NCI-H510A treated with DMSO at 0.1 percent for 48 hours (cell line): ENCODE results near the gene POU4F1.

Experiments
- DNase-seq: peaks from one replicate; lab custom pipeline; 2025; lab: John Stamatoyannopoulos, UW

Gene POU4F1

DNA sequence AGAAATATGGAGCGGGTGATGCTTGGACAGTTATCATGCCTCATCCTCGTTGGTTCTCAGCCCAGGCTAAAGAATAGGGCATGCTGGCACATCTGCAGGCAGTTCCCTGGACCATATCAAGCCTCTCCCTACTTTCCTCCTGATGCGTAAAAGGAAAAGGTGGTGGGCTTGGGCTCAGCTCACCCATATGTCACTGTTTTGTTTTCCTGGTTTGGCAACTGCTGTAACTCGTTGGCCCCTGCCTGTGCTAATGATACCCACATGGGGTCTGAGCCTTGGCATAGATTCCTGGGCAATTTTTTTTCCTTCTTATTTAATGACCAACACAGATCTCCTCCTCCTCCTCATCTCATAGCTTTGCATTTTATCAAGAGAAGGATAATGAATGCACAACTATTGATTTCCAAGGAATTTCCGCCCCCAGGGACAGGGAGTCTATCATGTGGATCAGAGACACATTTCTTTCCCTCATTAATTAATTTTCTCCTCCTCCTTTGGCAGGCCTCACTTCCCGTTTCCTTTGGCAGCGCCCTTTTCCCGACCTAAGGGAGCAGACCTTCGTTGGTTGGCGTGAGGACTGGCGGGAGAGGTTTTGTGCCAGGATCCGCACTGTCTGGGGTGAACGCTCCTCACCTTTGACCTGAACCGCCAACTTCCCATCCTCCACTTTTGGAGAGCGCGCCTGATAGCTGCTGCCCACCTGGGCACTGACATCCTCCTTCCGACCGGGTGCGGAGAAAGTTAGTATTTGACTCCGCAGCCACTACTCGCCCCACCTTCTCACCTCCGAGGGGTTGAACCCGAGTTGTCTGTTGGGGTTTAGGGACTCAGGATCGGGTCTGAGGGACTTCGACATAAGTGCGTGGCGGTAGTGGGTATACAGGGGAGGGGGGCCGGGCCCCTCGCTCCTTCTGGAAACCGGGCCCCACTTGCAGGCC lies 3.4 kb upstream of the POU4F1 start:
- DNase-seq = no peak

DNA sequence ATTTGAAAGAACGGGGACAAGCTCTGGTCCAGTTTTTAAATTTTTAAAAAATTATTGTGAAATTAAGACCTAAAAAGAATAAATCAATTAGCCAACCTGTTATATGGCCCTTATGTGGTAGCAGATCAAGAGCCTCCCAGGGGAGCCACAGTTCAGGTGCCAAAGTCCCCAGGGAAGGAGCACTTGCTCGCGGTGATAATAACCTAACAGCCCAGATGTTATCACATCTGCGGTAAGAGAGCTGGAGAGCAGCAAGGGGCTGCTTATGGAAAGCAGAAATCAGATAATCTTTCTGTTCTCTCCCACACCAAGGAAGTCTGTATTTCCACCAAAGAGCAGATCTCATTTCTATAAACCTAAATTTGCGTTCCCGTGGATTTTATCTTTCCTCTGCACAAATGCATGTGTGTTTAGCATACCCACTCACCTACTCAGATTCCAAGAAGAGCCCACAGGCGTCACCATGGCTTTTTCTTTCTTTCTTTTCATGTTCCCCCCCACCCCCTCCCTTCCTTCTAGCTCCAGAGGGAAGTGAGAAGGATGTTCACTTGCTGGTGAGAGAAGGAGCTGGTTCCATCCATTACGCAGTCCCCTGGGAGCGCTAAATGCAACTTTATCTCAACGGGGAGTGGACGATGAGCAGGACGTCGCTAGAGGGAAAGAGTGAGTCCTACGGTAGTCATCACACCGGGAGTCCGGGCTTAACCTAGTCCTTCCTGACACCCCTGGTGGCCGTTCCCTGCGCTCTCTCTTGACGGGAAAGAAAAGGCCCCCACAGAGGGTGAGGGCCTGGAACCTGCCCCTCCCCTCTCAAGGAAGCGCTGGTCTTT lies 1.6 kb upstream of the POU4F1 start:
- DNase-seq = no peak

DNA sequence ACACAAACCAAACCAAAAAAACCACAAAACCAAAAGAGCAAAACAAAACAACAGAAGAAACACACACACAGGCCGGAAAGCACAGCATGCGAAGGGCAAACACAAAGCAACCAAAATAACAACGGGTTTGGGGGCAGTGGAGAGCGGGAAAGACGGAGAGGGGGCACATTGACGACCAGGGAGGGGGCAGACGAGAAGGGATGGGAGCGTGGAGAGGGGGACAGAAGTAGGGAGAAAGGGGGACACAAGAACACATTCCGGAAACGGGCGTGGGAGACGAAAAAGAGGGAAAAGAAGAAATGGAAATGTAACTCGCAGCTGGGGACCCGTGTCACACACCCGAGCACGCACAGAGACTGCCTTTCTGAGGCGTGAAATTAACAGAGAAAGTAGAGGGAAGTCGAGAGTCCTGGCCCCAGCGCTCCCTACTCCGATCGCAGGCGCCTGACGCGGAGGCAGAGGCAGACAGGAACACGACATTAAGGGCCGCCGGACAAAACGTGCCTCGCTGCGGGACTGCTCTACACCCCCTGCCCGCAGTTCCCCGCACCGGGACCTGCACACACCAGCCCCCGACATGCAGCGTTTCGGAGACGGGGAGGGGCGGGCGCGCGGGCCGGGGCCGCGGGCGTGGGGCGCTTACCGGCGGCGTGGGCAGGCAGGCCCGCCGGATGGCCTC lies 652 bp downstream of the POU4F1 start:
- no peak for DNase-seq

DNA sequence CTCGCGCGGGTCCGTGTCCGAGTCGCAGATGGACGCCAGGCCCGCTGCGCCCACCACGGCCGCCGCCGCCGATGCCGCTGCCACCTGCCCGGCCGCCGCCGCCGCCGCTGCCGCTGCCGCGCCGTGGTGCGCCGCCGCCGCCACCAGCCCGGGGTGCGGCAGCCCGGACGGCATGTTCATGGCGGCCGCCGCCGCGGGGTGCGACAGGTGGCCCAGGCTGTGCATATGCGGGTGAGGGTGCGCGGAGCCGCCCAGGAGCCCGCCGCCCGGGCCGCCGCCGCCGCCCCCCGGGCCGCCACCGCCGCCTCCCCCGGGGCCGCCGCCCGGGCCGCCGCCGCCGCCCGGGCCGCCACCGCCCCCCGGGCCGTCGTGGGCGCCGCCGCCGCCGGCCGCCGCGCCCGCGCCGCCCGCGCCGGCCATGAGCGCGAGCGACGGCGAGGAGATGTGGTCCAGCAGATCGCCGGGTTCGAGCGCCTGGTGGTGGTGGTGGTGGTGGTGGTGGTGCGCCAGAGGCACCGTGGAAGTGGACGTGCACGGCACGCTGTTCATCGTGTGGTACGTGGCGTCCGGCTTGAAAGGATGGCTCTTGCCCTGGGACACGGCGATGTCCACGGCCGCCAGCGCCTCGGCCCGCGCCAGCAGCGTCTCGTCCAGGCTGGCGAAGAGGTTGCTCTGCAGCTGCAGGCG lies 1.3 kb downstream of the POU4F1 start:
- no peak for DNase-seq

DNA sequence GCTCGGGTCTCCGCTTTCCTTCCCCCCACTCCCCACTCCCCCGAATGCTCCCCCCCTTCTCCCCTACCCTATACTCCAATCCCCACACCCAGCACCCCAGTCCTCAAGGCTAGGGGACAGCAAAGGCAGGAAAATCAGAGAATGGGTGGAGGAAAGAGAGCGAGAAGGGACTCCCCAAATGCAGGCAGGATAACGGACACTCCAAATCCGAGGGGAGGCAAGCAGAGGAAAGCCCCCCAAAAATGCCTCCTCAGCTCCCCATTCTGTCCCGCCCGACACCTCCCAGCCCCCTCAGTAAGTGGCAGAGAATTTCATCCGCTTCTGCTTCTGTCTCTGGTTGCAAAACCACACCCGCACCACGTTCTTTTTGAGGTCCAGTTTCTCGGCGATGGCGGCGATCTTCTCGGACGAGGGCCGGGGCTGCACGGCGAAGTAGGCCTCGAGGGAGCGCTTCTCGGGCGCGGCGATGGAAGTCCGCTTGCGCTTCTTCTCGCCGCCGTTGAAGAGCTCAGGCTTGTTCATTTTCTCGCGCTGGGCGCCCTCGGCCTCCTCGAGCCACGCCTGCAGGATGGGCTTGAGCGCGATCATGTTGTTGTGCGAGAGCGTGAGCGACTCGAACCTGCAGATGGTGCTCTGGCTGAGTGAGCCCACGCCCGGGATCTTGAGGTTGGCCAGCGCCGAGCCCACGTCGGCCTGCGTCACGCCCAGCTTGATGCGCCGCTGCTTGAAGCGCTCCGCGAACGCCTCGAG lies 2.1 kb downstream of the POU4F1 start:
- DNase-seq = no peak

DNA sequence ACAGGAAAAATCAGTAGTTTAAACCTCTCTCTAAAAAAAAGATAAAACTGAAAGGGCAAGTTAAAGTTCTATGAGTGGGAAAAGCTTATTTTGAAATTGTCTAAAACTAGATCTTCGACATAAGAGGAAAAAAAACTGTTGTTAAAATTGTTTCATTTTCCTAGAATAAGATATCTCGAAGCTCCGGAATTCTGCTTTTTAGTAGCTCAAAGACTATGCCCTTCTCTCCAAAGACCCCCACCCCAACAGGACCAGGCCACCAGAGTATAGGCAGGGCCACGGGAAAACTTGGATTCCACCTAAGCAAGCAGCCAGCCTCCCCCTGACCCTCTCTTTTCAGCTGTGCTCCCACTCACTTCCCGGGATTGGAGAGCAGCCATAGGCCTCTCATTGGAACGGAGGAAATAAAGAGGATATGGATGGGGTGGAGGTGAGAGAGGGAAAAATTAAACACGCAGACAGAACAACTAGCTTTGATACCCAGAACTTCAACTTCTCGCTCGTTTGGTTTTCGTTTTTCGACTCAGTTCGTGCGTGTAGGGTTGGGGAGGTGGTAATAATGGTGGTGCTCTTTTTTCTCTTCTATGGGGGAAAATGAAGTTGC lies 3.0 kb downstream of the POU4F1 start:
- DNase-seq = no peak

DNA sequence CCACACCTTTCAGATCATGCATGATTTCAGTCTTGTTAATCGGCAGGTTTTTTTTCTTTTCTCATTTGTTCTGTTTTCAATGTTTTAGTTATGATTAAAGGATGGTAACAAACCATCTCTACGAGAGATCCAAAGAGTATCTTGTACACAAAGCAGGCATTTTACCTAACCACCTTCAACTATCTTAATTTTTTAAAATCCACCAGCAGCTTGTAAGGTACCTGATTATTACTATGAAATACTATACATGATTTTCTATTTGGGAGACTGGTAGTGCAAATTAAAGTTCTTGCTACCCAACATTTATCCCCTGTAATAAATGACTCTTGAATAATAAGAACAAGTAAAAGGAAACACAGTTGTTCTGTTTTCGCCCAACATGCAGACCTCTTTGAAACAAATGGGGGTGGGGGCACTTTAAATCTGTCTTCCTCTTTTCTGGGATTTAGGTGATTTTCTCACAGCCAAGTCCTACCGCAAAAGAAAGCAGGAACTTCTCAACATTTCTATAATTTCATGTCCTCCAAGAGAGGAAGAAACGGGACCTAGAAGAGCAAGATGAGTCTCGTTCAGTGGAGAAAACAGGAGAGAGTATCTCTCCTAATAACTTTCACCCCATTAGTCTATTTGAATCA lies 3.6 kb downstream of the POU4F1 start:
- DNase-seq = no peak

DNA sequence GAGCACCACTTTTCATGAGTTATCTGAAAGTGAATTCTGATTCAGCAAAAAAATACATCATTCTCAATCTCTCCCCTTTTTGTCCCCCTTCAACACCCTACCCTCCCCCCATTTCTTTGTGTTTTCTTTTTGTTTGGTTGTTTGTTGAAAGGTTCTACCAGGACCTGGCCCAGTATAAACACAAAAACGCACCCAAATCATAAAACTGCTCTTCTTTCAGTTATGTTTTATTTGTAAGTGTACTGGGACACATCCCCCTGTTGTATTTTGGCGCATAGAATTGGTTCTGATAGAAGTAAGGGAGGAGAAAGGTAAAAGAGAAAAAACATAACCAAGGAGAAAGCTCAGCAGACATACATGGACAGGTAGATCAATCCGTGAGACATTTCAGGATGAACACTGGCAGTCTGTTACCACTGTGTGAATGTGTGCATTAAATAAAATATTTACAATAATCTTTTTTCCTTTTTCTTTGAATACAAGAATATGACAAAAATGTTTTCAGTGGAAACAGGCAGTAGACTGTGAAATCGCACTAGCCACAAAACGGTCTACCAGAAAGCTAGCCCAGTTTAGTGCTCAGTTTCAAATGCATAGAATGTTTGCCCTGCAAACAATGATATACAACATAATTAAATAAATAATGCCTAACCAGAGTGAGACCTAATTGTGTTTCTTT lies 4.2 kb downstream of the POU4F1 start:
- no peak for DNase-seq

DNA sequence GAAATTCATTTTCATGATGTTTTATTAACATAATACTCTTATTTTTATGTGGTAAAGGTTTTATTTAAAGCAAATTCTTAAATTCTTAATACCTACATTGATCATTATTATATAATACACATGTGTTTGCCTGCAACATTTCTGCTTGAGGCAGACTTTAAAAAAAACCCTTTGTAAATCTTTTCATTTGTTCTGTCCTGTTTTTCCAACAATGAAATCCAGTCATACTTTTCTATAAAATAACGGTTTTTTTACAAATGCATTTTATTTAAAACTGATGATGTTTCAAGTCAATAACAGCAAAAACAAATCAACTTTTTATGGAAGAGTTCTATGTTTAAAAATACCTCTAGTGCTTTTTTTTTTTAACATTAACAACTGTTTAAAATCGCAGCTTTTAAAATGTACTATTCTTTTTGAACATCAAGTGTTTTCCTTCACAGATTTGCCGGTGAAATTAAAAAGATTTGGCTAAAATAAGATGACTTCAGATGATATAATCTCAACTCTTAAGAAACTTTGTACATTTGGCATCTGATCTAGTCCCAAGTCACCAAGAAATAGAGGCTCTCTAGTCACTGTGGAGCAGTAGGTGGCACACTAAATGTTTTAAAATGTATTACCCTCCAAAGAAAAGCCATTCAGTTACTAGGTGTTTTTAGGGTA lies 5.1 kb downstream of the POU4F1 start:
- DNase-seq = no peak

DNA sequence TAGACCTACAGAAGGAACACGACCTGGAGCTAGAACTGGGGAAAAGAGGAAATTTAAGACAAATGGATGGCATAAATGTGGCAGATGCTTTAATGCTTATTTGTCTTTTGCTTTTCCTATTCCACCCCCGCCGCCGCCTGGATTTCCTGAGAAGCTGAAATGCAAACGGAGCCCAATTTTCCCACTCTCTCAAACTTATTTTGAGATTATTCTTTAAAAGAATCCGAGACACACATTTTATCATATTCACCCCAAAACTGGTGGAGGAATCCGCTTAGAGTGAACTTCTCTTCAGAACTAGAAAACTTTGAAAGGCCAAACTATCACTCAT lies 5.8 kb downstream of the POU4F1 start:
- no peak for DNase-seq

DNA sequence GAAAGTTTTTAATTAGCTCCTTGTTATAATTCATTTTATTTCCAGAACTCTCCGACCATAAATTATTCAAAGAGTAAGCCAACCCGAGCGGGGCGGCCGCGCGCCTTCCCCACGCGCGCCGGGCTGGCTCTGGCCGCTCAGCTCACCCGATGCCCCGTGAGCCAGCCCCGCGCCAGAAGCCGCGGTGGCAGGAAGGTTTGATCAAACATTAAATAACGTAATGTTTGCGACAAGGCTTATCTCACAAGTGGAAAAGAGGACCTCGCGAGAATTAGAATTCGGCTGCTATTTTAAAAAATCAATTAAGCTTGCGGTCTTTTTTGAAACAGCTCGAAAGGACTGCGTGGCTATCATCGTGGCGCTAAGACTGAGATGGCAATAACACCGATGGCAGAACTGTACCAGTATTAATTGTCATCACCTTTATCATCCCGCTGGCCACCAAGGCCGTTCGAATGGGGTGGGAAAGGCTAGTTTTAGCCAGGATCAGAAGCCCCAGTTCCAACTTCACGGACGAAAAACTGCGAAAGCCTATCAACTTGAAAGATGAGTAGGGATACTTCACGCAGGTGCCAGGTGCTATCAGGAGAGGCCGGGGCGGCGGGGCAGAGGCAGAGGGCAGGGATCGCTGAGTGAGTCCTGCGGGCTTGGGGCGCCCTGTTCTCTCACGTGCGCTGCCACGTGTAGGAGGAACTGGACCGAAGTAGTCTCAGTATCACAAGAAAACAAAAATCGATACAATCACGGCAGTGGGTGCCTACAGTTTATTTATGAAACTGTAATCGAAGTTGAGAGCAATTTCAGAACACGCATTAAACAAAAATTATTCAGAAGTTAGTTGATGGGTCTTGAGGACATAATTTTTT lies 6.4 kb downstream of the POU4F1 start:
- no peak for DNase-seq

DNA sequence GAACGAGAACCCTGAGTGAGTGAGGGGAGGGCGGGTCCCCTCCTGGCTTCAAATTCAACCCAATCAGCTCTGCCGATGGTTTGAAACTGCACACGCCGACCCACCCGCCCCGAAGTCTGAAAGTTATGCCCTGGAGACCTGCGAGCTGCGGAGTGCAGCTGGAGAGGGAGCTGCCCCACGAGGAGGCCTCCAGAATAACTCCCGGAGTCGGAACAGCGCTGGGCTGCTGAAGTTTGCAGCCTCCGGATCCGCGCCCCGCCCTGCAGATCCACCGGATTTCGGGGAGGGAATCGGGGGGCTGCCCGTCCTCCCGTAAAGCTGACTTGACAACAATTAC lies 7.0 kb downstream of the POU4F1 start:
- DNase-seq = no peak

DNA sequence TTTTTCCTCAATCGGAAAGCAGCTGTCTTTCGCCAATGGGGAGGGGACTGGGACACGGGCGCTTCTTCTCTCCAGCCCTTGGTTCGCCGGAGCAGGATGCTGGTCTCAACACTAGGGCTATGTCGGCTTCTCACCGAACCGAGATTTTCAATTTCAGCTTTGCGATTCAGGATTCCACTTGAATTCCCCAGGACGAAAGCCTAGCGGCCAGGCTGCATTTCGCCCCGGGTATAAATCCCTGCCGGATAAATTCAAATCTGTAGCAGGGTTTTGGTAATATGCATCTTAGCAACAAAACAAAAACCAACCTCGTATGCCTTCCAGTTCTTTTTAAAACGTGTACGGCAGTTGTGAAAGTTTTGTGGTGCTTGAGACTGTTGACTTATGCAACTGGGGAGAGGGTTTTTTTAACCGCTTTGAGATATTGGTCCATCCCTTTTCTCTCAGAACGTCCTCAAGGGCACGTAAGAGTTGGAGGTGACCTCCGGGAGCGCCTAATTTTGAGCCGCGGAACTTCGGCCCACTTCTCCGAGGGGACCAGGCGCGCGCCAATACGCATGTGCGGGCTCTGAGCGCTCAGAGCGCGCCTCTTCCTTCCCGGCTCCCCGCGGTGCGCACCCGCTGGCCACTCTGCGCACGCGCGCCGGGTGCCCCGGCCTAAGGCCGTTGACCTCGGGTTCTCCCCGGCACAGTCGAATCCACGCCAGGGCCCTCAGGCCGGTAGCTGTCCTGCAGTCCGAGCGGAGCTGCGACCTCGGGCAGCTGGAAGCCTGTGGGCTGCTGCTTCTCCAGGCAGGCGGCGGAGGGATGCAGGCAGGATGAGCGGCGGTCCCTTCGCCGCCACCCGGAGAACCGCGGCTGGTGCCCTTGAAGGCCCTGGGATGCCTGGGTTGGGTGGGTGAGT lies 7.6 kb downstream of the POU4F1 start:
- no peak for DNase-seq

DNA sequence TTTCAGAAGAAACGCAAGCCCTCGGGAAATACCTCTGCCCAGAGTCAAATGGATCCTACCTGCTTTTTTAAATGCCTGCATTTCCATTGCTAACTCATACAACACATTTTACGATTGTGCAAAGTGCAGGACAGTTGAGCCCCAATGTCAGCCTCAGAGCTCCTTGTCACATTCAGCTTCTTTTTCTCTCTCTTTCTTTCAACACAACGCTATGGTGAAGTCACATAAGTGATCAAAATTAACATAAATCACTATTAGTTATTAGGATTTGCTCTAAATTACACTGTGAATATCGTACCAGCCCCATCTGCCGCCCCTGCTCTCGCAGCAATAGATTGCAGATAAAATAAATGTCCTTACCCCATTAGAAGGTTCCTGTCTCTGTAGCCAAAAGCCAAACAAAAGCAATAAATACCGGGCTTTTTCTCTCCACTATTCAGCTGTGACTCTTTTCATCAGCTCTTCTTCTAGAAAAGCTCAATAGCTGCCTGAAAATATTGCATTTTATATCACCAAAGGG lies 8.8 kb downstream of the POU4F1 start:
- DNase-seq = no peak

DNA sequence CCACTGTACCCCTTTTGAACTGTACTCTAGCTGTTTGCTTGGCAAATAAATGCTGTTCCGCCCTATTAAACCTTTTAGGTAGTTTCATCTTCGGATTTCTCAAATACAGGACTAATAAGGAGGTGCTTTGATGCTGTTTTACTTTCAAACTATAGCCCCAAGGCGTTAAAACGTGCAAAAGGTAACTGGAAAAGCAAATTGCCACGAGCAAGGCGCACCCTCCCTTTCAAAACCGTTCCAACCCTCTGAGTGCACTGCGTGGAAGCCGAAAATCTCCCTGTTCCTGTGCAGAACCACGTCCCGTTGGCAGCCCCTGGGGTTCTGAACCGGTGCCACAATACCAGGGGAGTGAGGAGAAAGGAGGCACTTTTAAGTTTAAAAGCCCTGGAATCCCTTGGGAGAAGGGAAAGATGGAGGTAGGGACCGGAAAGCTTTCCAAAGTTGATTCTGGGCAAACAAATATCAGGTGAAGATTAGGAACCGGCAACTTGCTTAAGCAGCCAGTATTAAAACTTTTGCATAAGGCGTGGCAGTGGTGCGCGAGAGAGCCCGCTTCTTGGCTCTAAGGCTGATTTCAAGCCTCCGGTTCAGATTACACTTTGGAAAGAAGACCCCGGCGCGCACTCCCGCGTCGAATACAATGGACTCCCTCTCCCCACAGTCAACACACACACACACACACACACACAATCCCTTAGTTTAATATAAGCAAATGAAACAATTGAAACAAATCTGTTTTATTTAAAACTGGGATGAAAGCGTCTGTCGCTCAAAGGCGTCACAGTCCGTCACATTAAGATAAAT lies 9.5 kb downstream of the POU4F1 start:
- no peak for DNase-seq

DNA sequence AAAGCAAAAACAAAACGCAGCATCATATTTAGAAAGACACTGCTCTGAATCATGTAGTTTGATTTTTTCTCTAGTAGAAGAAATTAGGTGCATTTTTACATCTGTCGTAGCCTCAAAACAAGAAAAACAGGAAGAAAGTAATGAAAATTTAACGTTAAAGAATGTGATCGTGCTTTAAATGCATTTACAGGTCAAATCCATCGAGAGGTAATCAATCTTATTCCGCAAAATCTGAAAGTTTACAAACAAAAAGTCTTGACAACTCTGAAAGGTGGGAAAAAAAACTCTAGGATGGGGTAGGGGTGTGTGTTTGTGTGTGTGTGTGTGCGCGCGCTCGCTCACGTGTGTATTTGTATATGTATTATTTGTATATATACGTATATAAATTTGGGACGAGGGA lies 10.2 kb downstream of the POU4F1 start:
- DNase-seq = no peak
